HEK293 (cell line): ENCODE measurements around the gene PRRT1.

Experiments used
- GFI1B ChIP-seq: fragments of 450-650 bp; formaldehyde crosslinking; IDR thresholded peaks from 2 replicates; pipeline ENCODE4 v1.5.1; 2016; ENCODE audit warnings: missing biosample characterization, missing genetic modification characterization
- RBAK ChIP-seq: fragments of 450-650 bp; formaldehyde crosslinking; IDR thresholded peaks from 2 replicates; pipeline ENCODE4 v1.5.1; 2016; ENCODE audit warnings: missing biosample characterization, missing genetic modification characterization
- SALL2 ChIP-seq: fragments of 450-650 bp; formaldehyde crosslinking; IDR thresholded peaks from 2 replicates; pipeline ENCODE4 v1.5.0; 2017; ENCODE audit warnings: missing biosample characterization, mild to moderate bottlenecking, missing genetic modification characterization, borderline replicate concordance
- YY2 ChIP-seq: fragments of 450-650 bp; formaldehyde crosslinking; IDR thresholded peaks from 2 replicates; pipeline ENCODE4 v1.5.1; 2016; ENCODE audit warnings: missing biosample characterization, missing genetic modification characterization
- ZBTB20 ChIP-seq: fragments of 450-650 bp; formaldehyde crosslinking; IDR thresholded peaks from 2 replicates; pipeline ENCODE4 v1.5.1; 2016; ENCODE audit warnings: missing biosample characterization, missing genetic modification characterization
- ZEB2 ChIP-seq: fragments of 450-650 bp; formaldehyde crosslinking; IDR thresholded peaks from 2 replicates; pipeline ENCODE4 v1.5.1; 2016; ENCODE audit warnings: missing biosample characterization, missing genetic modification characterization
- ZFP37 ChIP-seq: fragments of 450-650 bp; formaldehyde crosslinking; IDR thresholded peaks from 2 replicates; pipeline ENCODE4 v1.5.1; 2016; ENCODE audit warnings: missing biosample characterization, missing genetic modification characterization
- ZNF132 ChIP-seq: fragments of 450-650 bp; formaldehyde crosslinking; IDR thresholded peaks from 2 replicates; pipeline ENCODE4 v1.5.1; 2017; ENCODE audit warnings: missing biosample characterization, missing genetic modification characterization, borderline replicate concordance
- ZNF223 ChIP-seq: fragments of 450-650 bp; formaldehyde crosslinking; IDR thresholded peaks from 2 replicates; pipeline ENCODE4 v1.5.1; 2016; ENCODE audit warnings: missing biosample characterization, missing genetic modification characterization
- ZNF23 ChIP-seq: fragments of 450-650 bp; formaldehyde crosslinking; IDR thresholded peaks from 2 replicates; pipeline ENCODE4 v1.5.1; 2016; ENCODE audit warnings: missing biosample characterization, missing genetic modification characterization, borderline replicate concordance
- ZNF239 ChIP-seq: fragments of 450-650 bp; formaldehyde crosslinking; IDR thresholded peaks from 2 replicates; pipeline ENCODE4 v1.5.1; 2016; ENCODE audit warnings: missing biosample characterization, missing genetic modification characterization
- ZNF394 ChIP-seq: fragments of 450-650 bp; formaldehyde crosslinking; IDR thresholded peaks from 2 replicates; pipeline ENCODE4 v1.5.1; 2016; ENCODE audit warnings: missing biosample characterization, missing genetic modification characterization, mild to moderate bottlenecking, moderate library complexity, borderline replicate concordance
- ZNF501 ChIP-seq: fragments of 450-650 bp; formaldehyde crosslinking; IDR thresholded peaks from 2 replicates; pipeline ENCODE4 v1.5.1; 2016; ENCODE audit warnings: missing biosample characterization, missing genetic modification characterization
- ZNF830 ChIP-seq: fragments of 450-650 bp; IDR thresholded peaks from 2 replicates; pipeline ENCODE4 v1.5.0; 2018; ENCODE audit warnings: missing biosample characterization, missing genetic modification characterization, low read depth, mild to moderate bottlenecking, moderate library complexity
- ZNF837 ChIP-seq: fragments of 450-650 bp; formaldehyde crosslinking; IDR thresholded peaks from 2 replicates; pipeline ENCODE4 v1.5.1; 2016; ENCODE audit warnings: missing biosample characterization, missing genetic modification characterization
- TF ChIP-seq, protein P1 (sequence below): fragments of 450-650 bp; formaldehyde crosslinking; IDR thresholded peaks from 2 replicates; pipeline ENCODE4 v1.5.1; 2016; ENCODE audit warnings: missing biosample characterization, missing genetic modification characterization
- TF ChIP-seq, protein P2 (sequence below): fragments of 450-650 bp; IDR thresholded peaks from 2 replicates; pipeline ENCODE4 v1.5.1; 2018; ENCODE audit warnings: missing biosample characterization, missing genetic modification characterization
- TF ChIP-seq, protein P3 (sequence below): fragments of 450-650 bp; IDR thresholded peaks from 2 replicates; pipeline ENCODE4 v1.5.1; 2018; ENCODE audit warnings: missing biosample characterization, mild to moderate bottlenecking, missing genetic modification characterization
- TF ChIP-seq, protein P4 (sequence below): fragments of 450-650 bp; formaldehyde crosslinking; IDR thresholded peaks from 2 replicates; pipeline ENCODE4 v1.5.1; 2016; ENCODE audit warnings: missing biosample characterization, missing genetic modification characterization
- TF ChIP-seq, protein P5 (sequence below): fragments of 450-650 bp; formaldehyde crosslinking; IDR thresholded peaks from 2 replicates; pipeline ENCODE4 v1.5.1; 2017; ENCODE audit warnings: missing biosample characterization, missing genetic modification characterization
- TF ChIP-seq, protein P6 (sequence below): fragments of 450-650 bp; formaldehyde crosslinking; IDR thresholded peaks from 2 replicates; pipeline ENCODE4 v1.5.0; 2017; ENCODE audit warnings: missing biosample characterization, missing genetic modification characterization, borderline replicate concordance
- TF ChIP-seq, protein P7 (sequence below): fragments of 450-650 bp; formaldehyde crosslinking; conservative IDR thresholded peaks from 2 replicates; pipeline ENCODE4 v1.5.1; 2016; ENCODE audit warnings: low read depth, missing biosample characterization, missing genetic modification characterization

Gene PRRT1

DNA sequence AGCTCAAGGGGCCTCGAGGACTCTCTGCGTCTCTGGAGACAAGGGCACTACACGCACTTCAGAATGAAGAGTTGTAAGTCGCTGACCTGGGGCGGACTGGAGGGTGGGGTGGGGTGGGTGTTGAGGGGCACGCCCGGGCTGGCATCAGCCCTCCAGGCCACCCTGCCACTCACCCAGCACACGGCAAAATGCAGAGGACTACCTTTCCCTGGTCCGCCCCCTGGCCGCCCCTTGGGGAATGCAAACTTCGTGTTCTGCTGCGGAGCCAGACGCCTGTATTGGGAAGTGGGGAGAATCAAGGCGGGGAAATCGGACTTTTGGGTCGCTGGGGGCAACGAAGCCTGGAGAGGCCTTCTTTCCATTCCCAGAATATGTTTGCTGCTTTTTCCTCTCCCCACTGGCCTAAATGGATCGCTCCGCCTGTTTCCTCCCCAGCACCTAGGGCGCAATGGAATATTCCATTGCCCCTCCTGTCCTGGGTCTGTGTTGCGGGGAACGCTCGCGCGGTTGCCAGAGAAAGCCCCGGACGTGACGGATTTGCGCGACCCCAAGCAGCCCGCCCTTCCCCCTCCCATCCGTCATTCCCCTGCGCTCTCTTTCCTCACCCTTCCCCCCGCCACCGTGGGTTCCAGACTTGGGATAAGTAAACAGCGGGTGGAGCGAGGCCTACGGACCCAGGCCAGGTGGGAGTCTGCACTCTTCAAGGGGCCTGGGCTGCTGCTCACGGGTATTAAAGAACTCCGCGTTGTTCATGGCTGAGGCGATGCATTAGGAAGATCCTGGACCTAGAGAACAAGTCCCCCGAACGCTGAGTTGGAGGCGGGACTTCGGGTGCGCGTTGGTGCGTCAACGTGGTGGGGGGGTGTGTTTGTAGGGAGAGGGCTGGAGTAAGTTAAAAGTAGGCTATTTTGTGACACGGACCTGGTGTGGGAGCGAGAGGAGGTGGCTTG, 2.1 kb upstream of the PRRT1 start, which contains the start of gene PPT2 (continued):
- TF ChIP-seq ZNF223 (tag by site-specific recombination), result no peak
- peak; percentile 74; the same call in 1 of the 2 replicates for TF ChIP-seq ZNF501 (tag by site-specific recombination)
- no peak for TF ChIP-seq YY2 (tag by site-specific recombination)
- TF ChIP-seq, protein P1, sequence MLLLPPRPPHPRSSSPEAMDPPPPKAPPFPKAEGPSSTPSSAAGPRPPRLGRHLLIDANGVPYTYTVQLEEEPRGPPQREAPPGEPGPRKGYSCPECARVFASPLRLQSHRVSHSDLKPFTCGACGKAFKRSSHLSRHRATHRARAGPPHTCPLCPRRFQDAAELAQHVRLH (tag by site-specific recombination), result peak; percentile 34; the same call in 1 of the 2 replicates
- TF ChIP-seq, protein P2, sequence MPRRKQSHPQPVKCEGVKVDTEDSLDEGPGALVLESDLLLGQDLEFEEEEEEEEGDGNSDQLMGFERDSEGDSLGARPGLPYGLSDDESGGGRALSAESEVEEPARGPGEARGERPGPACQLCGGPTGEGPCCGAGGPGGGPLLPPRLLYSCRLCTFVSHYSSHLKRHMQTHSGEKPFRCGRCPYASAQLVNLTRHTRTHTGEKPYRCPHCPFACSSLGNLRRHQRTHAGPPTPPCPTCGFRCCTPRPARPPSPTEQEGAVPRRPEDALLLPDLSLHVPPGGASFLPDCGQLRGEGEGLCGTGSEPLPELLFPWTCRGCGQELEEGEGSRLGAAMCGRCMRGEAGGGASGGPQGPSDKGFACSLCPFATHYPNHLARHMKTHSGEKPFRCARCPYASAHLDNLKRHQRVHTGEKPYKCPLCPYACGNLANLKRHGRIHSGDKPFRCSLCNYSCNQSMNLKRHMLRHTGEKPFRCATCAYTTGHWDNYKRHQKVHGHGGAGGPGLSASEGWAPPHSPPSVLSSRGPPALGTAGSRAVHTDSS (tag by site-specific recombination), result no peak
- TF ChIP-seq, protein P3, sequence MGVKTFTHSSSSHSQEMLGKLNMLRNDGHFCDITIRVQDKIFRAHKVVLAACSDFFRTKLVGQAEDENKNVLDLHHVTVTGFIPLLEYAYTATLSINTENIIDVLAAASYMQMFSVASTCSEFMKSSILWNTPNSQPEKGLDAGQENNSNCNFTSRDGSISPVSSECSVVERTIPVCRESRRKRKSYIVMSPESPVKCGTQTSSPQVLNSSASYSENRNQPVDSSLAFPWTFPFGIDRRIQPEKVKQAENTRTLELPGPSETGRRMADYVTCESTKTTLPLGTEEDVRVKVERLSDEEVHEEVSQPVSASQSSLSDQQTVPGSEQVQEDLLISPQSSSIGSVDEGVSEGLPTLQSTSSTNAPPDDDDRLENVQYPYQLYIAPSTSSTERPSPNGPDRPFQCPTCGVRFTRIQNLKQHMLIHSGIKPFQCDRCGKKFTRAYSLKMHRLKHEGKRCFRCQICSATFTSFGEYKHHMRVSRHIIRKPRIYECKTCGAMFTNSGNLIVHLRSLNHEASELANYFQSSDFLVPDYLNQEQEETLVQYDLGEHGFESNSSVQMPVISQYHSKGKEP (tag by site-specific recombination), result no peak
- no peak for TF ChIP-seq ZNF837 (tag by site-specific recombination)
- no peak; the same call in 1 of the 2 replicates for TF ChIP-seq ZBTB20 (tag by site-specific recombination)
- TF ChIP-seq, protein P4, sequence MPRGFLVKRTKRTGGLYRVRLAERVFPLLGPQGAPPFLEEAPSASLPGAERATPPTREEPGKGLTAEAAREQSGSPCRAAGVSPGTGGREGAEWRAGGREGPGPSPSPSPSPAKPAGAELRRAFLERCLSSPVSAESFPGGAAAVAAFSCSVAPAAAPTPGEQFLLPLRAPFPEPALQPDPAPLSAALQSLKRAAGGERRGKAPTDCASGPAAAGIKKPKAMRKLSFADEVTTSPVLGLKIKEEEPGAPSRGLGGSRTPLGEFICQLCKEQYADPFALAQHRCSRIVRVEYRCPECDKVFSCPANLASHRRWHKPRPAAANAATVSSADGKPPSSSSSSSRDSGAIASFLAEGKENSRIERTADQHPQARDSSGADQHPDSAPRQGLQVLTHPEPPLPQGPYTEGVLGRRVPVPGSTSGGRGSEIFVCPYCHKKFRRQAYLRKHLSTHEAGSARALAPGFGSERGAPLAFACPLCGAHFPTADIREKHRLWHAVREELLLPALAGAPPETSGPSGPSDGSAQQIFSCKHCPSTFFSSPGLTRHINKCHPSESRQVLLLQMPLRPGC, result peak; percentile 27; the same call in 1 of the 2 replicates
- no peak for TF ChIP-seq ZNF830 (tag by site-specific recombination)
- TF ChIP-seq, protein P5, sequence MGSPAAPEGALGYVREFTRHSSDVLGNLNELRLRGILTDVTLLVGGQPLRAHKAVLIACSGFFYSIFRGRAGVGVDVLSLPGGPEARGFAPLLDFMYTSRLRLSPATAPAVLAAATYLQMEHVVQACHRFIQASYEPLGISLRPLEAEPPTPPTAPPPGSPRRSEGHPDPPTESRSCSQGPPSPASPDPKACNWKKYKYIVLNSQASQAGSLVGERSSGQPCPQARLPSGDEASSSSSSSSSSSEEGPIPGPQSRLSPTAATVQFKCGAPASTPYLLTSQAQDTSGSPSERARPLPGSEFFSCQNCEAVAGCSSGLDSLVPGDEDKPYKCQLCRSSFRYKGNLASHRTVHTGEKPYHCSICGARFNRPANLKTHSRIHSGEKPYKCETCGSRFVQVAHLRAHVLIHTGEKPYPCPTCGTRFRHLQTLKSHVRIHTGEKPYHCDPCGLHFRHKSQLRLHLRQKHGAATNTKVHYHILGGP (tag by site-specific recombination), result no peak
- TF ChIP-seq ZEB2 (tag by site-specific recombination), result peak; percentile 62; the same call in 1 of the 2 replicates
- TF ChIP-seq SALL2 (tag by site-specific recombination), result no peak
- TF ChIP-seq ZNF23, result no peak
- TF ChIP-seq, protein P6, sequence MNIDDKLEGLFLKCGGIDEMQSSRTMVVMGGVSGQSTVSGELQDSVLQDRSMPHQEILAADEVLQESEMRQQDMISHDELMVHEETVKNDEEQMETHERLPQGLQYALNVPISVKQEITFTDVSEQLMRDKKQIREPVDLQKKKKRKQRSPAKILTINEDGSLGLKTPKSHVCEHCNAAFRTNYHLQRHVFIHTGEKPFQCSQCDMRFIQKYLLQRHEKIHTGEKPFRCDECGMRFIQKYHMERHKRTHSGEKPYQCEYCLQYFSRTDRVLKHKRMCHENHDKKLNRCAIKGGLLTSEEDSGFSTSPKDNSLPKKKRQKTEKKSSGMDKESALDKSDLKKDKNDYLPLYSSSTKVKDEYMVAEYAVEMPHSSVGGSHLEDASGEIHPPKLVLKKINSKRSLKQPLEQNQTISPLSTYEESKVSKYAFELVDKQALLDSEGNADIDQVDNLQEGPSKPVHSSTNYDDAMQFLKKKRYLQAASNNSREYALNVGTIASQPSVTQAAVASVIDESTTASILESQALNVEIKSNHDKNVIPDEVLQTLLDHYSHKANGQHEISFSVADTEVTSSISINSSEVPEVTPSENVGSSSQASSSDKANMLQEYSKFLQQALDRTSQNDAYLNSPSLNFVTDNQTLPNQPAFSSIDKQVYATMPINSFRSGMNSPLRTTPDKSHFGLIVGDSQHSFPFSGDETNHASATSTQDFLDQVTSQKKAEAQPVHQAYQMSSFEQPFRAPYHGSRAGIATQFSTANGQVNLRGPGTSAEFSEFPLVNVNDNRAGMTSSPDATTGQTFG, result no peak
- no peak for TF ChIP-seq ZFP37 (tag by site-specific recombination)
- TF ChIP-seq ZNF132, result no peak
- no peak for TF ChIP-seq RBAK (tag by site-specific recombination)
- TF ChIP-seq ZNF394, result peak; percentile 36
- TF ChIP-seq ZNF239 (tag by site-specific recombination), result no peak
- TF ChIP-seq, protein P7, sequence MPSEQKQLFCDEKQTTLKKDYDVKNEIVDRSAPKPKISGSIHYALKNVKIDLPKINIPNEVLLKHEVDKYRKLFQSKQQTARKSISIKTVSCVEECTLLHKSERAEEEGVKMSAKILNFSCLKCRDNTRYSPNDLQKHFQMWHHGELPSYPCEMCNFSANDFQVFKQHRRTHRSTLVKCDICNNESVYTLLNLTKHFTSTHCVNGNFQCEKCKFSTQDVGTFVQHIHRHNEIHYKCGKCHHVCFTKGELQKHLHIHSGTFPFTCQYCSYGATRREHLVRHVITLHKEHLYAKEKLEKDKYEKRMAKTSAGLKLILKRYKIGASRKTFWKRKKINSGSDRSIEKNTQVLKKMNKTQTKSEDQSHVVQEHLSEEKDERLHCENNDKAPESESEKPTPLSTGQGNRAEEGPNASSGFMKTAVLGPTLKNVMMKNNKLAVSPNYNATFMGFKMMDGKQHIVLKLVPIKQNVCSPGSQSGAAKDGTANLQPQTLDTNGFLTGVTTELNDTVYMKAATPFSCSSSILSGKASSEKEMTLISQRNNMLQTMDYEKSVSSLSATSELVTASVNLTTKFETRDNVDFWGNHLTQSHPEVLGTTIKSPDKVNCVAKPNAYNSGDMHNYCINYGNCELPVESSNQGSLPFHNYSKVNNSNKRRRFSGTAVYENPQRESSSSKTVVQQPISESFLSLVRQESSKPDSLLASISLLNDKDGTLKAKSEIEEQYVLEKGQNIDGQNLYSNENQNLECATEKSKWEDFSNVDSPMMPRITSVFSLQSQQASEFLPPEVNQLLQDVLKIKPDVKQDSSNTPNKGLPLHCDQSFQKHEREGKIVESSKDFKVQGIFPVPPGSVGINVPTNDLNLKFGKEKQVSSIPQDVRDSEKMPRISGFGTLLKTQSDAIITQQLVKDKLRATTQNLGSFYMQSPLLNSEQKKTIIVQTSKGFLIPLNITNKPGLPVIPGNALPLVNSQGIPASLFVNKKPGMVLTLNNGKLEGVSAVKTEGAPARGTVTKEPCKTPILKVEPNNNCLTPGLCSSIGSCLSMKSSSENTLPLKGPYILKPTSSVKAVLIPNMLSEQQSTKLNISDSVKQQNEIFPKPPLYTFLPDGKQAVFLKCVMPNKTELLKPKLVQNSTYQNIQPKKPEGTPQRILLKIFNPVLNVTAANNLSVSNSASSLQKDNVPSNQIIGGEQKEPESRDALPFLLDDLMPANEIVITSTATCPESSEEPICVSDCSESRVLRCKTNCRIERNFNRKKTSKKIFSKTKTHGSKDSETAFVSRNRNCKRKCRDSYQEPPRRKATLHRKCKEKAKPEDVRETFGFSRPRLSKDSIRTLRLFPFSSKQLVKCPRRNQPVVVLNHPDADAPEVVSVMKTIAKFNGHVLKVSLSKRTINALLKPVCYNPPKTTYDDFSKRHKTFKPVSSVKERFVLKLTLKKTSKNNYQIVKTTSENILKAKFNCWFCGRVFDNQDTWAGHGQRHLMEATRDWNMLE, result 0 out of 2 replicates have a peak, but pooled peaks have one; percentile 28
- no peak for TF ChIP-seq GFI1B (tag by site-specific recombination)
